Left ventricle myocardium inferior (tissue), 1 donor: Measurements from ENCODE around the gene RD3L. TPM values are rescaled to one million over a fixed set of nuclear protein-coding genes. Genes with fewer than 3 reads are reported as not detected.

ENCODE experiments used
- DNase-seq: peaks from one replicate; pipeline ENCODE4 v3.0.0-alpha.2; 2020
- H3K27ac ChIP-seq: fragments of 200-600 bp; replicated peaks from 2 replicates; pipeline ENCODE4 v1.8.0; 2021
- H3K27me3 ChIP-seq: fragments of 200-600 bp; 2 replicates; pipeline ENCODE4 v1.8.0; 2021; ENCODE audit warnings: low read depth
- H3K36me3 ChIP-seq: fragments of 200-600 bp; 2 replicates; pipeline ENCODE4 v1.8.0; 2021
- H3K4me1 ChIP-seq: fragments of 200-600 bp; 2 replicates; pipeline ENCODE4 v1.8.0; 2021
- H3K4me3 ChIP-seq: fragments of 200-600 bp; 2 replicates; pipeline ENCODE4 v1.8.0; 2021; ENCODE audit warnings: mild to moderate bottlenecking, moderate library complexity
- H3K9me3 ChIP-seq: fragments of 200-600 bp; replicated peaks from 2 replicates; pipeline ENCODE4 v1.8.0; 2021
- CTCF ChIP-seq: fragments of 200-600 bp; IDR thresholded peaks from 2 replicates; pipeline ENCODE4 v1.8.0; 2021; ENCODE audit warnings: antibody characterized with exemption, mild to moderate bottlenecking, borderline replicate concordance
- intact Hi-C: fragments of 100-400 bp; cut with micrococcal nuclease; formaldehyde crosslinking; loops from one replicate; pipeline ENCODE4 v1.11.0; 2022
- total RNA-seq: library from RNA; stranded (reverse); fragmentation: NEBNext Ultra II Directional; extraction: Animal tissue kit (Norgen Biotek cat#: 25700); gene quantifications from one replicate; pipeline ENCODE4 v1.2.1, GENCODE V29; 2021
- donor health status: DM: no; HTN: yes; CAD: no; lungs with severe emphysema.

The RD3L gene
- total RNA-seq, 1 donor from 2014 or later = 30.7 TPM

GRCh38 chr14:103899316-103899715 lies 43.0 kb downstream of the RD3L start:
- Histone ChIP-seq H3K9me3 (no peaks in the 10 kb centered on the region), H3K4me1 (peaks cover 20% of the 10 kb centered on the region), H3K4me3 (no peak overlapping the region), H3K36me3 (no peaks in the 10 kb centered on the region), H3K27me3 (no peaks in the 10 kb centered on the region), H3K27ac (no peak overlapping the region)
- no peak for TF ChIP-seq CTCF
- intact Hi-C loops = no loop called here
- DNase-seq = no peak

GRCh38 chr14:103898711-103899110 lies 43.6 kb downstream of the RD3L start:
- Histone ChIP-seq H3K27ac (no peak overlapping the region), H3K9me3 (no peaks in the 10 kb centered on the region), H3K4me3 (no peak overlapping the region), H3K27me3 (no peaks in the 10 kb centered on the region), H3K36me3 (no peaks in the 10 kb centered on the region), H3K4me1 (peaks cover 22% of the 10 kb centered on the region)
- intact Hi-C loops = no loop called here
- TF ChIP-seq CTCF = no peak
- no peak for DNase-seq

- H3K27ac ChIP-seq = no peak overlapping the region
- H3K36me3 ChIP-seq = no peaks in the 10 kb centered on the region
- no peaks in the 10 kb centered on the region for H3K27me3 ChIP-seq
- intact Hi-C loops = no loop called here
- no peaks in the 10 kb centered on the region for H3K9me3 ChIP-seq
- no peak for DNase-seq
- H3K4me1 ChIP-seq = peaks cover 22% of the 10 kb centered on the region
- H3K4me3 ChIP-seq = no peak overlapping the region
- TF ChIP-seq CTCF = no peak
Measured at GRCh38 chr14:103898204-103898603, 44.1 kb downstream of the RD3L start.

GRCh38 chr14:103897075-103897947 lies 45.0 kb downstream of the RD3L start:
- peak overlapping the region; percentile 12 for H3K27ac ChIP-seq
- H3K4me1 ChIP-seq = peaks cover 22% of the 10 kb centered on the region
- H3K4me3 ChIP-seq = no peak overlapping the region
- no peak for TF ChIP-seq CTCF
- DNase-seq = peak; percentile 42
- H3K27me3 ChIP-seq = no peaks in the 10 kb centered on the region
- no peaks in the 10 kb centered on the region for H3K9me3 ChIP-seq
- H3K36me3 ChIP-seq = no peaks in the 10 kb centered on the region
- intact Hi-C loops = no loop called here

GRCh38 chr14:103896578-103896977 lies 45.8 kb downstream of the RD3L start:
- H3K36me3 ChIP-seq = no peaks in the 10 kb centered on the region
- H3K27ac ChIP-seq = no peak overlapping the region
- H3K27me3 ChIP-seq = no peaks in the 10 kb centered on the region
- intact Hi-C loops = no loop called here
- H3K4me1 ChIP-seq = peaks cover 26% of the 10 kb centered on the region
- H3K4me3 ChIP-seq = no peak overlapping the region
- no peak for DNase-seq
- H3K9me3 ChIP-seq = no peaks in the 10 kb centered on the region
- no peak for TF ChIP-seq CTCF
